OCI-LY7 (cell line): ENCODE measurements around the gene HMGA1. TPM values are rescaled to one million over a fixed set of nuclear protein-coding genes. Genes with fewer than 3 reads are reported as not detected.
"Not testable (repeated sequence)": the region's sequence is repeated elsewhere in the genome, so short reads cannot be mapped to it uniquely, and the experiment has no call there.

ENCODE experiments used
- BruUV-seq: library from RNA; stranded (reverse); fragments of 400-500 nt; replicated peaks from 2 replicates; lab custom pipeline; 2021; lab: Mats Ljungman, UMichigan
- CTCF ChIA-PET: fragments of 300-600 bp; sonication (Branson Sonifier 250); formaldehyde crosslinking; loops from one replicate; lab custom pipeline; 2022; ENCODE audit warnings: antibody characterized with exemption; ENCODE audit not compliant: unreplicated experiment; lab: Charles Lee
- POLR2A ChIA-PET: fragments of 300-600 bp; sonication (Branson Sonifier 250); formaldehyde crosslinking; loops from one replicate; lab custom pipeline; 2022; ENCODE audit warnings: antibody characterized with exemption; lab: Charles Lee
- DNase-seq: peaks from one replicate; pipeline ENCODE4 v3.0.0-alpha.2; 2015; ENCODE audit warnings: low spot score
- H2AFZ ChIP-seq: fragments of 200-600 bp; sonication (generic), shearing (Covaris generic); 2 replicates; pipeline ENCODE4 v1.6.1; 2014; ENCODE audit warnings: mild to moderate bottlenecking, antibody characterized with exemption, low read length, moderate library complexity
- H3K27ac ChIP-seq: fragments of 200-600 bp; sonication (generic); 2 replicates; pipeline ENCODE4 v1.5.1; 2014; ENCODE audit warnings: mixed run types, low read depth, mild to moderate bottlenecking, moderate library complexity, low read length, inconsistent platforms; ENCODE audit not compliant: poor library complexity, severe bottlenecking
- H3K36me3 ChIP-seq: fragments of 200-600 bp; sonication (generic); 2 replicates; pipeline ENCODE4 v1.6.1; 2014; ENCODE audit warnings: mild to moderate bottlenecking, antibody characterized with exemption, low read length, moderate library complexity, mixed read lengths; ENCODE audit not compliant: insufficient read depth
- H3K4me1 ChIP-seq: fragments of 200-600 bp; sonication (generic); 2 replicates; pipeline ENCODE4 v1.5.1; 2014; ENCODE audit warnings: mild to moderate bottlenecking, low read length; ENCODE audit not compliant: insufficient read depth, poor library complexity, severe bottlenecking
- H3K4me2 ChIP-seq: fragments of 200-600 bp; sonication (generic); 2 replicates; pipeline ENCODE4 v1.6.1; 2014; ENCODE audit warnings: mild to moderate bottlenecking, low read length
- H3K4me3 ChIP-seq: fragments of 200-600 bp; sonication (generic); 2 replicates; pipeline ENCODE4 v1.5.1; 2014; ENCODE audit warnings: mild to moderate bottlenecking, low read depth, low read length; ENCODE audit not compliant: poor library complexity, severe bottlenecking
- H3K79me2 ChIP-seq: fragments of 200-600 bp; sonication (generic); 2 replicates; pipeline ENCODE4 v1.6.1; 2016; ENCODE audit warnings: low read depth, mild to moderate bottlenecking, low read length, moderate library complexity, mixed read lengths; ENCODE audit not compliant: insufficient read depth
- H3K9me2 ChIP-seq: fragments of 200-600 bp; sonication (generic); 2 replicates; pipeline ENCODE4 v1.6.1; 2016; ENCODE audit warnings: mild to moderate bottlenecking, low read length, mixed read lengths; ENCODE audit not compliant: insufficient read depth
- H3K9me3 ChIP-seq: fragments of 200-600 bp; sonication (generic); 2 replicates; pipeline ENCODE4 v1.6.1; 2014; ENCODE audit warnings: mild to moderate bottlenecking, mixed run types, low read length, mixed read lengths
- H4K20me1 ChIP-seq: fragments of 200-600 bp; sonication (generic); 2 replicates; pipeline ENCODE4 v1.6.1; 2014; ENCODE audit warnings: mild to moderate bottlenecking, antibody characterized with exemption, low read length, moderate library complexity, mixed read lengths; ENCODE audit not compliant: insufficient read depth
- CTCF ChIP-seq: fragments of 200-600 bp; sonication (generic); conservative IDR thresholded peaks from 2 replicates; pipeline ENCODE4 v1.5.1; 2014; ENCODE audit warnings: mild to moderate bottlenecking, antibody characterized with exemption, low read length, moderate library complexity, mixed read lengths
- EZH2phosphoT487 ChIP-seq: fragments of 200-600 bp; sonication (generic); IDR thresholded peaks from 2 replicates; pipeline ENCODE4 v1.6.1; 2018; ENCODE audit warnings: low read depth, borderline replicate concordance, mild to moderate bottlenecking, mixed run types, antibody characterized with exemption, low read length, moderate library complexity, mixed read lengths
- intact Hi-C: fragments of 100-400 bp; cut with micrococcal nuclease; formaldehyde crosslinking; loops from one replicate; pipeline ENCODE4 v1.10.0; 2022; ENCODE audit not compliant: unreplicated experiment
- total RNA-seq, 2 experiments: library from RNA; depleted of rRNA in 1 of 2; stranded (reverse); fragments of >200 nt in 1 of 2; shearing (Covaris generic) in 1 of 2; gene quantifications; 2 replicates each; pipeline ENCODE4 v1.2.3, GENCODE V29; 2014 to 2022

The HMGA1 gene
- total RNA-seq, 2 experiments from 2014 or later, result 435 to 764 TPM

DNA sequence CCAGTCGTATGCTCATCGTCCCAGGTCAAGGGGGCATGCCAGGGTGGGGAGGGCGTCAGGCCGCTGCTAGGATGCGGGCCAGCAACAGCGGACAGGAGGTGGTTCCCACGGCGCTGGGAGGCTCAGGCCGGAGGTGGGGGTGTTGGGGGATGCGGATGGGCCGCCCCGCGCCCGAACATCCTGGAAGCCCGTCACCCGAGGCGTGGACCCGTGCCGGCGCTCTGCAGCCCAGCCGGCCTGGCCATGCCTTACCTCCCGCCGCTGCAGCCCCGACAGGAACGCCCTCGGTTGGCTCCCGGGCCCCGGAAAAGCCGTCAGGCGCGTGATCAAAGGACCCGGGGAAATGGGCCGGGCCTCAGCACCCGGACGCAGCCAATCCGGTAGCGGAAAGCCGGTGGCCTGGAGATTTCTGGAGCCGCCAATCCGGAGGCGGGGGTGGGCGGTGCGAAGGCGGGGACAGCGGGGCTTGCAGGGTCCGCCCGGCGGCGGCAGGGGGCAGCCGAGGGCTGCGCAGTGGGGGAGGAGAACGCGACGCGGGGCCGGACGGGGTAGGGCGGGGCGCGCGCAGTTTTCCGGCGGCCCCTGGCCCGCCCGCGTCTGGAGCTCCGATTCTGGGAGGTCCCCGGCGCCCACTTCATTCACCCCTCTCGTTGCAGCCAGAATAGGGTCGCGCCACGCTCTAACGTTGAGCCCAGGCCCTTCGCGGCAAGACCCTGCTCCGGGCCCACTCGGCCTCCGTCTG, 12.2 kb downstream of the HMGA1 start, which contains the start of gene SMIM29:
Gene SMIM29 (minus strand): TSS at position 280 of the 742 bp plus-strand sequence. CDS start 1,215 bp downstream, outside the sequence.
- peak within 1 kb of the TSS; percentile 81 for H3K4me3 ChIP-seq
- ChIA-PET POLR2A (interaction anchor here (0.6 to 1.6 kb wide), 6 partner anchors 12 to 360 kb away, joined by 3 to 7 read pairs (median 4); partner anchors contain the start of genes HMGA1 and NUDT3), CTCF (interaction anchor here (1.2 to 2.6 kb wide), 2 partner anchors 127 to 166 kb away, joined by 3 to 18 read pairs; no protein-coding TSS in a partner anchor)
- intact Hi-C loops, result loop anchor here (1.0 to 5.0 kb wide), 7 partner anchors 144 to 893 kb away; partner anchors contain the start of genes NUDT3, RPS10 and TCP11
- H3K36me3 ChIP-seq, result peaks cover 32% of the 10 kb centered on the region
- H3K9me2 ChIP-seq, result no peaks in the 10 kb centered on the region
- peak; percentile 97 for DNase-seq
- peaks cover 31% of the 10 kb centered on the region for H3K4me1 ChIP-seq
- peak within 1 kb of the TSS; percentile 41 for H3K27ac ChIP-seq
- TF ChIP-seq CTCF (peak; percentile 81), EZH2phosphoT487 (no peak)
- no peaks in the 10 kb centered on the region for H4K20me1 ChIP-seq
- H3K4me2 ChIP-seq, result peak within 1 kb of the TSS; percentile 92
- H3K9me3 ChIP-seq, result no peaks in the 10 kb centered on the region
- H2AFZ ChIP-seq, result peak within 1 kb of the TSS; percentile 91
- no TSS peak for BruUV-seq
- no peaks in the 10 kb centered on the region for H3K79me2 ChIP-seq

- intact Hi-C loops, result loop anchor here (1.0 to 5.0 kb wide), 7 partner anchors 143 to 893 kb away; partner anchors contain the start of genes NUDT3, RPS10 and TCP11
- no peaks in the 10 kb centered on the region for H4K20me1 ChIP-seq
- TF ChIP-seq EZH2phosphoT487 (no peak), CTCF (no peak)
- BruUV-seq, result no TSS peak
- peaks cover 28% of the 10 kb centered on the region for H3K4me1 ChIP-seq
- ChIA-PET POLR2A (interaction anchor here (0.7 to 1.6 kb wide), 7 partner anchors 13 to 905 kb away, joined by 3 to 7 read pairs (median 4); partner anchors contain the start of genes HMGA1 and NUDT3), CTCF (interaction anchor here (0.6 to 2.6 kb wide), 4 partner anchors 54 to 166 kb away, joined by 3 to 18 read pairs (median 3); no protein-coding TSS in a partner anchor)
- H3K36me3 ChIP-seq, result peaks cover 24% of the 10 kb centered on the region; the same call in 1 of the 2 replicates
- peak overlapping the region; percentile 77 for H3K4me2 ChIP-seq
- DNase-seq, result no peak
- H3K9me3 ChIP-seq, result no peaks in the 10 kb centered on the region
- no peak overlapping the region for H3K27ac ChIP-seq
- no peaks in the 10 kb centered on the region for H3K79me2 ChIP-seq
- peak overlapping the region; percentile 81 for H3K4me3 ChIP-seq
- no peaks in the 10 kb centered on the region for H3K9me2 ChIP-seq
- H2AFZ ChIP-seq, result peak overlapping the region; percentile 91
Observed at GRCh38 chr6:34249469-34250261, 13.0 kb downstream of the HMGA1 start.

DNA sequence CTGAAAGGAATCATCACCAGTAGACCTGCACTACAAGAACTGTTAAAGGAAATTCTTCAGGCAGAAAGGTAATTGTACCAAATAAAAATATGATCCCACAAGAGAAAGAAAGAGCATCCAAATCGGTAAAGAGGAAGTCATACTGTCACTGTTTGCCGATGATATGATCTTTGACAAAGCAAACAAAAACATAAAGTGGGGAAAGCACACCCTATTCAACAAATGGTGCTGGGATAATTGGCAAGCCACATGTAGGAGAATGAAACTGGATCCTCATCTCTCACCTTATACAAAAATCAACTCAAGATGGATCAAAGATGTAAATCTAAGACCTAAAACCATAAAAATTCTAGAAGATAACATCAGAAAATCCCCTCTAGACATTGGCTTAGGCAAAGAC, 15.7 kb downstream of the HMGA1 start:
- CTCF ChIA-PET, POLR2A ChIA-PET, H3K27ac ChIP-seq, H2AFZ ChIP-seq, H3K79me2 ChIP-seq, H3K36me3 ChIP-seq, H3K9me3 ChIP-seq, DNase-seq, intact Hi-C loops, H3K4me2 ChIP-seq, H3K4me3 ChIP-seq, BruUV-seq, H4K20me1 ChIP-seq, H3K9me2 ChIP-seq: not testable (repeated sequence)
- peaks cover 15% of the 10 kb centered on the region for H3K4me1 ChIP-seq
